Tibial nerve (tissue), 4 donors: ENCODE results near the gene ACBD6.

Experiments used
- CTCF ChIP-seq, 5 experiments: fragments of 200-600 bp in 3 of 5; fragments of 450-650 bp in 2 of 5; sonication (generic) in 3 of 5; IDR thresholded peaks; one replicate each; pipeline ENCODE4 v1.5.1; 2016 to 2019; ENCODE audit warnings: antibody characterized with exemption in 5 of 5, mild to moderate bottlenecking in 3 of 5, moderate library complexity in 2 of 5
- EP300 ChIP-seq, 2 donors: sonication (generic); formaldehyde crosslinking; IDR thresholded peaks; one replicate each; pipeline ENCODE4 v1.6.1; 2017; ENCODE audit warnings: antibody characterized with exemption in 2 of 2, mild to moderate bottlenecking in 1 of 2
- POLR2A ChIP-seq, 2 donors: fragments of 450-650 bp; IDR thresholded peaks; one replicate each; pipeline ENCODE4 v1.6.1; 2017; ENCODE audit warnings: antibody characterized with exemption in 2 of 2, mild to moderate bottlenecking in 2 of 2, moderate library complexity in 2 of 2

DNA sequence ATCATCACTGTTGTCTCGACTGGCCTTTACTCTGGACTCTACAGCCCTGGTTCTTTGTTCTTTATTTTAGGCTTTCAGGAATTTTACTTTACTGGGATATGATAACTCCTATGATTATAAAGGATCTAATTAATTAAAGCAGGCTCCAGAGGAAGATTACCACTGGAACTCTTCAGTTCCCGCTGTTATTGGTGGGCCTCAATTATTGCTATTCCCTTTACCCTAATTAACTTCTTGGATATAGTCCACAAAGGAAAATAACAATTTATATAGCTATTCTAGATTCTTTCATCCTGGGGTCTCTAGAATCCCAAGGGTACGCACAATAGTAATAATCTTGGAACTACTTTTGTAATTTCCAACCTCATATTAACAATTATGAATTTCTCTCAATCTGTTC is 47.9 kb upstream of the ACBD6 start:
- no peak for TF ChIP-seq CTCF (IDR thresholded peaks at IDR 0.05)
- no peak for TF ChIP-seq EP300 (IDR thresholded peaks at IDR 0.05)
- no peak for TF ChIP-seq POLR2A (IDR thresholded peaks at IDR 0.05)
